Activated naive CD8-positive, alpha-beta T cell treated with anti-CD3 and anti-CD28 coated beads for 36 hours (primary cell): Measurements from ENCODE around the gene FXYD6. TPM values are rescaled to one million over a fixed set of nuclear protein-coding genes. Genes with fewer than 3 reads are reported as not detected.

ENCODE experiments used
- DNase-seq: peaks from one replicate; pipeline ENCODE4 v3.0.0; 2021
- H3K27ac Mint-ChIP-seq: one replicate; pipeline ENCODE4 v1.8.0; 2022; ENCODE audit warnings: mild to moderate bottlenecking, moderate library complexity, mixed read lengths
- H3K27me3 Mint-ChIP-seq: one replicate; pipeline ENCODE4 v1.8.0; 2022; ENCODE audit warnings: mild to moderate bottlenecking, mixed read lengths
- H3K36me3 Mint-ChIP-seq: one replicate; pipeline ENCODE4 v1.8.0; 2021; ENCODE audit warnings: mild to moderate bottlenecking, mixed read lengths
- H3K4me1 Mint-ChIP-seq: one replicate; pipeline ENCODE4 v1.8.0; 2021; ENCODE audit warnings: mixed read lengths
- H3K4me3 Mint-ChIP-seq: one replicate; pipeline ENCODE4 v1.8.0; 2022; ENCODE audit warnings: mild to moderate bottlenecking, moderate library complexity, mixed read lengths
- H3K9me3 Mint-ChIP-seq: one replicate; pipeline ENCODE4 v1.8.0; 2022; ENCODE audit warnings: mixed read lengths
- total RNA-seq, 2 experiments: library from RNA; stranded (reverse); gene quantifications; one replicate each; pipeline ENCODE4 v1.2.3, GENCODE V29; 2021

Gene FXYD6
- total RNA-seq, 2 experiments from 2014 or later = 0.18 TPM; not detected in 1

DNA sequence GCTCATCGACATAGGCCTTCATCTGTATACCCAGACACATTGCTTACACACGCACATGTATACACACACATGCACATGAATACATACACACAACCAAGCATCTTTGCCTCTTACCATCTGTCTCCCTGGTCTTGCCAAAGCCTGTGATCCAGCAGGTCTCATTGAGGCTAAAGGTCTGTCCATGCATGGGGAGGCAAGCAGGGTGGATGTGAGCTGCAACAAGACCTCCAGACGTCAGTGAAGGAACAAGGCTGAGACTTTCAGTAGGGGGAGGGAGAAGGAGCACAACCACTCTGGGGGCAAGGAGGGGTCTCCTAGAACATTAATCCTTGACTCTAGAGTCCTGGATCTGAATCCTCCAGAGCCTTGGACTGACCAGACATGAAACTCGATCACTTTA, 29.1 kb upstream of the FXYD6 start:
- Mint-ChIP-seq H3K27me3 (no peaks in the 10 kb centered on the region), H3K9me3 (no peaks in the 10 kb centered on the region), H3K27ac (no peak overlapping the region), H3K4me3 (no peak overlapping the region), H3K4me1 (peaks cover 15% of the 10 kb centered on the region), H3K36me3 (no peaks in the 10 kb centered on the region)
- DNase-seq = no peak

DNA sequence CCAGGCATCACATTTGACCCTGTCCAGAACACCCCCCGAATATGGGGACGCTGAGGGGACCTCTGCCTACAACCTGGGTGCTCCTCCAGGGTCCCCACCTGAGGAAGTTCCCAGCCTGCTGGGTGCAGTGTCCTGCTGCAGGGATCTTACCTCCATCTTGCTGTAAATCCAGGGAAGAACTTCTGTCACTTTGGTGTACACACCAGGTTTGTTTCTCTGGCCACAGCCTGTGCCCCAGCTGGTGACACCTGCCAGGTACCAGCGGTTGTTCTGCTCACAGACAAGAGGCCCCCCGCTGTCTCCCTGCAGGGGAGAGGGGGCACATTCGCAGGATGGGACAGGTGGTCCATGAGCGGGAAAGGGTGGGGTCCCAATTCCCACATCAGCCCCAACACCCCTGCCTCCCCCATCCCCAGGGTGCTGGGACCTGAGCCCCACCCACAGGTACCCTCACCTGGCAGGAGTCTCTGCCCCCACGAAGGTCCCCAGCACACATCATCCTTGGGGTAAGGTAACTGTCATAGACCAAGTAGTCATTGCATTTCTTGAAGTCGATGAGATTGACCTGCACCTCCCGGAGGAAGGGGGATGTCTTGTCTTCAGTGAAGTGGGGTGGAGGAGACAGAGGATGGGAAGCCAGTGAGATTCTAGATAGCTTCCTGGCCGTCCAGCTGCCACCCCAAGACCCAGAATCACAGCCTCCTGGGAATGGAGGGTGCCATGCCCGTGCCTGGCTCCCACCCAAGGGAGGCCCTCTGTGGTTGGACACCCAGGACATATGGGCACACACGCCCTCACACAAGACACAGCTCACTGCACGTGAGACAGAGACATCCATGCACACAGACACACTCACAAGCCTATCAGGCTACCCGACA, 27.3 kb upstream of the FXYD6 start:
- Mint-ChIP-seq H3K36me3 (no peaks in the 10 kb centered on the region), H3K27ac (no peak overlapping the region), H3K27me3 (no peaks in the 10 kb centered on the region), H3K4me3 (no peak overlapping the region), H3K4me1 (peaks cover 17% of the 10 kb centered on the region), H3K9me3 (no peaks in the 10 kb centered on the region)
- DNase-seq = no peak

DNA sequence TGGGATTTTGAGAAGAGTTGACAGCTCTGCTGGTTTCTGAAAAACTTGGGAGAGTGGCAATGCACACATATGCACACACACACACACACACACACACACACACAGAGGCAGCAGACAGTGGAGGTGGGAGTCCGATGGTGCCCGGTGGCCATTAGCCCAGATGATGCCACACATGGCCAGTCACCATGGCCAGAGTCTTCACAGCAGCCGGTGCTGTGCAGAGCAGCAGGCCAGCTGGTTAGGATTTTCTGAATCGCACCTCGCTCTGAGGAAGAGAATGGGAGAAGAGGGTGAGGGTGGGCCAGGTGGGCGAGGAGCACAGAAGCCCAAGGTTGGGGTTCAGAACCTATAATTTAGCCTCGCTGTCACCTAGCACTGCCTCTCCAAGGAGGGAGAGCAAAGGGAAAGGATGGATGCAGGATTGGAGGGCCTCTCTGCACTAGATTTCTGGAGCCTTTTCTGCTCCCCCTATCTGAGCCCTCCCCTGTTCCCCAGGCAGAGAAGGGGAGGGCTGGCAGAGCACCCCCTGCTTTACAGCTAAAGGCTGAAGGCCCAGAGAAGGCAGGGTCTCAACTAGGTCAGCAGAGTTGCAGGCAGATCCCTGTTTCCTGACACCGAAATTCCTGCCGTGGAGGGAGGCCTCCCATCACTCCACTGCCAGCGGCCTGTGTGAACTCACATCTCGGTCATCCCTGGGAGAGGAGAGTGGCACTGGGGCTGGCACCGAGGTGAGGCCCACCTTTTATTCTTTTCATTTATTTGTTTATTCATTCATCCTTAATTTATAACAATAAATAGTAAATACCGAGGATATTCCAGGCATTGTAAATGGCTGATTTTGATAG, 25.8 kb upstream of the FXYD6 start:
- no peaks in the 10 kb centered on the region for H3K9me3 Mint-ChIP-seq
- H3K27me3 Mint-ChIP-seq = no peaks in the 10 kb centered on the region
- H3K36me3 Mint-ChIP-seq = no peaks in the 10 kb centered on the region
- no peak overlapping the region for H3K27ac Mint-ChIP-seq
- DNase-seq = no peak
- H3K4me3 Mint-ChIP-seq = no peak overlapping the region
- H3K4me1 Mint-ChIP-seq = peaks cover 7% of the 10 kb centered on the region

DNA sequence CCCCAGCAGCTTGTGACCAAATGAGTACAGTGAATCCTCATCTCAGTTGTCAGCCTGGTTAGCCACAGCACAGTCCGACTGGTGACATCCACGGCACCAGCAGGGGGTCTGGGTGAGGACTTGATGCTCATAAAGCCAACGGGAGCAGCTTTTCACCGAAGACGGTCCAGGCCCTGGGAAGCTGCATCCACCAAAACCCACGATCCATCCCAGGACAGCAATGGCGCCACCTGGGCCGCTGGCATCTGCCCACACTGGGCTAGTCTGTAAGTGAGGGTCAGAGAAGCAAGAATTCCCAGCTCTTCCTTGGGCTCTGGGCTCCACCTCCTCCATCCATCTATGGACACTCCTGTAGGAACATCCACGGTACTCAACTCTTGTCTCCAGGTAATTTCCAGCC, 25.1 kb upstream of the FXYD6 start:
- Mint-ChIP-seq H3K27me3 (no peaks in the 10 kb centered on the region), H3K4me1 (peaks cover 4% of the 10 kb centered on the region), H3K4me3 (no peak overlapping the region), H3K27ac (no peak overlapping the region), H3K9me3 (no peaks in the 10 kb centered on the region), H3K36me3 (no peaks in the 10 kb centered on the region)
- no peak for DNase-seq

DNA sequence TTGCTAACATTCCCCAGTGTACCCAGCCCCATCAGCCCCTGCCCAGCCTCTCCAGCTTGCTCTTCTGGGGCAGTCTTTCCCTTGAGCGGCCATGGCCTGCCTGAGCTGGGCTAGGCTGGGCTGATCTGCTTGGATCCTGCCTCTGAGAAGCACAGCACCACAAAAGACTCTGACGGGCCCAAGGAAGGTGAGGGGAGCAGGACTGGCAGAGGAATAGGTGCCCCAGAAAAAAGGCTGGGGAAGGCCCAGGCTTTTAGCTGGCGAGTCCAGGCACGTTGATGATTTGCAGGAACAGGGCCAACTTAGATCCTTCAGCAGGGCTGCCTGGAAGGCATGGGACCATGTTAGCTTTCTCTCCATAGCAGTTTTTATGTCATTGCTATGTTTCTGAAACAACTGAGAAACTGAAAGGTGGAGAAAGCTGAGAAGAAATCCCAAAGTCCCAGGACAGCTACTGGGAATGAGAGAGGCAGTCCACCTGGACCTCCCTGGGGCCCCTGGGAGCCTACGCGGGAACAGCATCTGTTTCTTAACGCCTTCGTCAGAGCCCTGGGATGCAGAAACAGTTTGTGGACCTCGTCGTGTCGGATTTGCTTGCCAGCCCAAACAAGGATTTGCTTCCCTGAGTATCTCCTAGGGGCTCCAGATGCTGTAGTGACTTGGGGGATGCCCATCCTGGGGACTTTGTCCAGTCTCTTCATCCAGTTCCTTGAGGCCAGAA, 24.4 kb upstream of the FXYD6 start:
- DNase-seq = no peak
- Mint-ChIP-seq H3K27ac (no peak overlapping the region), H3K36me3 (no peaks in the 10 kb centered on the region), H3K9me3 (no peaks in the 10 kb centered on the region), H3K27me3 (no peaks in the 10 kb centered on the region), H3K4me3 (no peak overlapping the region), H3K4me1 (peaks cover 4% of the 10 kb centered on the region)

DNA sequence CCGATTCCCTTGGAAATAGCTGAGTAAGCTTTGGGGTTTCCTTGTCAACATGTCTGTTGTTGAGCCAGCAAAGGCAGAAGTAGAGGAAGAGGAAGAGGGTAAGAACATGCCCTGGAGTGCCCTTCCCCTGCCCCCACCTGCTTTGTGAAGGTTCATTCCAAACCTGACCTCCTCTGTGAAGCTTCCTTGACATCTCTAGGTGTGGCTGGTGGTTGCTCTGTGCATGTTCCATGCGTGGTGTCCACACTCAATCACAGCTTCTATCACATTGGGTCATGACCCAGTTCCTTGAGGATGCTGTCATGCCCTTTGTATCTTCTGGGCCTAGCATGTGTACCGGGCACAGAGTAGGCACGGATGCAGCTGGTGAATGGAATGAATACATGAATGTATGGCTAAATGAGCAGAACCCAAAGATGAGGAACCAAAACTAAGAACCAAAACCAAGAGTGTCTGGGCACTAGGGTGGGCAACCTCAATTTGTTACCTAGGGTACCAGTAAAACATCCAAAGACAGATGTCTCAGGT, 23.7 kb upstream of the FXYD6 start:
- H3K27ac Mint-ChIP-seq = no peak overlapping the region
- no peaks in the 10 kb centered on the region for H3K9me3 Mint-ChIP-seq
- H3K36me3 Mint-ChIP-seq = no peaks in the 10 kb centered on the region
- H3K27me3 Mint-ChIP-seq = no peaks in the 10 kb centered on the region
- peaks cover 4% of the 10 kb centered on the region for H3K4me1 Mint-ChIP-seq
- no peak for DNase-seq
- H3K4me3 Mint-ChIP-seq = no peak overlapping the region

DNA sequence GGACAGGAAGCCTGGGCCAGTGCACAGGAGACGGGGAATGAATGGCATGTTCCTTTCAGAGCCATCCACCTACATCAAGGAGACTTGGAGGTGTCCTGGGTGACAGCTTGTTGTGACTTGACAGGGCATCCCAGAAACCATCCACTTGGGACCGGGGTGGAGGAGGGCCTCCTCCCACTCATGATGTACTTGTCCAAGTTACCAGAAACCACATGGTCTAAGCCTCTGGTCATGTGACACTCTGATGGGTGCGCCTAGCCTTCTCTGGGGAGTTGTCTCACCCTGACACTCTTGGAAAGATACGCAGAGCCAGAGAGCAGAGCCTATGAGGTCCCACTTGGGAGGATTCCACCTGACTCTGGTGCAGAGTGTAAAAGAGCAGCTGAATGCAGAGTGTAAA, 21.6 kb upstream of the FXYD6 start:
- no peak for DNase-seq

DNA sequence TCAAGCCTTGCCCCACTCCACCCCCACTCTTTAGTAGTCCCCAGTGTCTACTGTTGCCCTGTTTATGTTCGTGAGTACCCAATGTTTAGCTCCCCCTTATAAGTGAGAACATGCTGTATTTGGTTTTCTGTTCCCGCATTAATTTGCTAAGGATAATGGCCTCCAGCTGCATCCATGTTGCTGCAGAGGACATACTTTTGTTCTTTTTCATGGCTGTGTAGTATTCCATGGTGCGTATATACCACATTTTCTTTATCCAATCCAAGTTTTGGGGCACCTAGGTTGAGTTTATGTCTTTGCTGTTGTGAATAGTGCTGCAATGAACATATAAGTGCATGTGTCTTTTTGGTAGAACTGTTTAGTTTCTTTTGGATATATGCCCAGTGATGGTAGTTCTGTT, 16.2 kb upstream of the FXYD6 start:
- Mint-ChIP-seq H3K9me3 (peaks cover 11% of the 10 kb centered on the region), H3K4me1 (no peaks in the 10 kb centered on the region), H3K36me3 (no peaks in the 10 kb centered on the region), H3K27ac (no peak overlapping the region), H3K4me3 (no peak overlapping the region), H3K27me3 (no peaks in the 10 kb centered on the region)
- DNase-seq = no peak

More for the DNA sequence above, 21.6 kb upstream of the FXYD6 start:
- Mint-ChIP-seq H3K27me3 (no peaks in the 10 kb centered on the region), H3K4me1 (peaks cover 4% of the 10 kb centered on the region), H3K4me3 (no peak overlapping the region), H3K27ac (no peak overlapping the region), H3K36me3 (no peaks in the 10 kb centered on the region), H3K9me3 (peaks cover 5% of the 10 kb centered on the region)

DNA sequence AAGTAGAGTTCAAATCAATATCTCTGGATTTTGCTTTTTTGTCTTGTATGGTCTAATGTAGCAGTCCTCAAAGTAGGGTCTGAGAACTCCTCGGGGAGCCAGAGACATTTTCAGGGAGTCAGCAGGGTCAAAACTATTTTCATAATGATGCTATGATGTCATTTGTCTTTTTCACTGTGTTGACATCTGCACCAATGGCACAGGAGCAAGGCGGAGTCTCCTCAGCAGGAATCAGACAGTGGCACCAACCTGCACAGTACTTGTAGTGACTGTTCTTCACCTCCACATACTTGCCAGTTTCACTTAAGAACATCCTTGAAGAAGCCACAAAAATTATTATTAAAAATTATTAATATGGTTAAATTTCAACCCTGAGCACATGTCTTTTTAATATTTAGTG, 14.9 kb upstream of the FXYD6 start:
- Mint-ChIP-seq H3K4me1 (no peaks in the 10 kb centered on the region), H3K27ac (no peak overlapping the region), H3K27me3 (no peaks in the 10 kb centered on the region), H3K36me3 (no peaks in the 10 kb centered on the region), H3K9me3 (peaks cover 11% of the 10 kb centered on the region), H3K4me3 (no peak overlapping the region)
- DNase-seq = no peak

DNA sequence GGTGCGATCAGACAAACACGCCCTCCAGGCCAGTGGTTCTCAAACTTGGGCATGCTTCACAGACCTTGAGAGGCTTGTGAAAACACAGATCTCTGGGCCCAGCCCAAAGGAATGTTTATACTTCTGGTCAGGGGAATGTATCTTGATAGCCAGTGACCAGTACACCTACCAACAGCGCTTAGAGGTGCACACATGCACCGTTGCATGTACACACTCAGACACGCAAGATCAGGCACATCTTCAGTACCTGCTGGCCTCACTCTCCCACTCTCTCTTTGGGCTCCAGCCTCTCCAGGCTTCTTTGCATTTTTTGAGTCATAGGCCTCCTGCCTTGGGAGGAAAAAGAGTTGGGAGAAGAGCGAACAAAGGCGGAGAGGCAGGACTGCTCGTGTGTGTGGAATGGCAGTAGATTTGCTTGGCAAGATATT, 11.7 kb upstream of the FXYD6 start:
- Mint-ChIP-seq H3K27ac (no peak overlapping the region), H3K27me3 (no peaks in the 10 kb centered on the region), H3K4me3 (no peak overlapping the region), H3K4me1 (peaks cover 2% of the 10 kb centered on the region), H3K36me3 (no peaks in the 10 kb centered on the region), H3K9me3 (peaks cover 7% of the 10 kb centered on the region)
- no peak for DNase-seq

DNA sequence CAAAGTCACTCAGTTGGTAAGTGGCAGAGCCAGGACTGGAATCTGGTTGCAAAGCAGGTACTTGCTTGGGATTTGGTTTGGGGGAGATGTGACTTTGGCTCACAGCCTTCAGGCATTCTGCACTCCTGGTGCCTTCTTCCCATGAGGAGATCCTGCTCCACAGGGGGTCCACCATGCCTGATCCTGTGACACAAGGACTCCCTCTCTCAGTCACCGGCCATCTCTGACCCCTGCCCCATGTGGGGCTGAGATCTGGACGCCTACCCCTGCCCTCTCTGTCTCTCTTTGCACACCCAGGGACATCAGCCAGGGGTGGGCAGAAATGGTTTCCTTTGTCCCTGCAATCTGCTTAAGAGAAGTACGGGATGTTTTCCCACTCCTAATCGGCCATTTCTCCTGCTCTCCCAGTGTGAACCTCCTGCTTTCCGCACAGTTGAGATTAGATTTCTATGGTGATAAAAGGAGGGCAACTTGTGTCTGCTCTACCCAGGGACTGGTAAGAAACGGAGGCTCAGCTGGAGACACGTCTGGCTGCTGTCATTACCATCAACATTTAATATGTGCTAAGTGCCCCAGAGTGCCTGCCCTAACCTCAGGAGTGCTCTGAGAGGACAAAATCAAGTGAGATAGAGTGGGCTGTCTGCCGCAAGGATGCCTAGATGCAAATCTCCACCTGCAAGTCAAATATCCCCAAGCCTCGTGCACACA, 11.1 kb upstream of the FXYD6 start:
- no peaks in the 10 kb centered on the region for H3K36me3 Mint-ChIP-seq
- H3K27ac Mint-ChIP-seq = no peak overlapping the region
- peaks cover 2% of the 10 kb centered on the region for H3K4me1 Mint-ChIP-seq
- no peak for DNase-seq
- H3K4me3 Mint-ChIP-seq = no peak overlapping the region
- peaks cover under 1% of the 10 kb centered on the region for H3K27me3 Mint-ChIP-seq
- H3K9me3 Mint-ChIP-seq = peaks cover 4% of the 10 kb centered on the region

DNA sequence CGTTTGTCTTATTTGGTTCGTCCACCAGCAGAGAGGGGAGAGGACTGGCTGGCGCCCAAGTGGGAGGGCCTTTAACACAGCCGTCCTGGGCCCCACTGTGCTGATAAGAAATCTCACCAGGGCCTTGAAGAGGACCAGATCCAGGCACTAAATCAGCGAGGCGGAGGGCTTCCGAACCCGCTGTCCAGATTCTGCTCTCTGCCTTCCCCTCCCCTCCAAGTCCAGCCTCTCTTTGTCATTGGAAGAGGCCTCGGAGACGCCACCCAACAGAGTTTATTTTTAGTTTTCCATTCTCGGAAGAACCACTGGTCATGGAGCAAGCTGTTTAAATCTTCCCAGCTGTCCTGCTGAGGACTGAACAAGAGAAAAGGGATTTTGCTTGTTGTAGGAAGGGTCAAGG, 9.3 kb upstream of the FXYD6 start:
- H3K27me3 Mint-ChIP-seq = peaks cover 3% of the 10 kb centered on the region
- no peak overlapping the region for H3K4me3 Mint-ChIP-seq
- H3K4me1 Mint-ChIP-seq = peaks cover 2% of the 10 kb centered on the region
- H3K36me3 Mint-ChIP-seq = no peaks in the 10 kb centered on the region
- no peak for DNase-seq
- H3K9me3 Mint-ChIP-seq = peaks cover 4% of the 10 kb centered on the region
- no peak overlapping the region for H3K27ac Mint-ChIP-seq

DNA sequence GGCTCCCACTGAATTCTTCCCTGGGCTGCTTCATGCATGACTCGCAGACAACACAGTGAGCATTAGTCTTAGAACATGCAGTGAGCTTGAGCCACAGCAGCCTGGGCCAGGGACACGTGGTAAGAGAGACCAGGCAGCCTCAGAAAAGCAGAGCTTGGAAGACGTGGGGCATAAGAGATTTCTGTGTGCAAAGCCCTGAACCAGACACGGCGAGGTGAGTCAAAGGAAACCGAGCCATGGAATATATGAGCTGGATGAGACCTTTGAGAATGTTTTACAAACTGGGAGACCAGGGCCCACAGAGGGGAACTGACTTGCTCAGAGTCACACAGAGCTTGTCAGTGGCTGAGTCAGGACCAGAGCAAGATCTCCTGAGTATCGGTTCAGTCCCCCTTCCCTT, 8.5 kb upstream of the FXYD6 start:
- no peak overlapping the region for H3K27ac Mint-ChIP-seq
- H3K4me1 Mint-ChIP-seq = peaks cover 2% of the 10 kb centered on the region
- peaks cover 4% of the 10 kb centered on the region for H3K27me3 Mint-ChIP-seq
- H3K36me3 Mint-ChIP-seq = no peaks in the 10 kb centered on the region
- no peak for DNase-seq
- peaks cover 3% of the 10 kb centered on the region for H3K9me3 Mint-ChIP-seq
- no peak overlapping the region for H3K4me3 Mint-ChIP-seq

DNA sequence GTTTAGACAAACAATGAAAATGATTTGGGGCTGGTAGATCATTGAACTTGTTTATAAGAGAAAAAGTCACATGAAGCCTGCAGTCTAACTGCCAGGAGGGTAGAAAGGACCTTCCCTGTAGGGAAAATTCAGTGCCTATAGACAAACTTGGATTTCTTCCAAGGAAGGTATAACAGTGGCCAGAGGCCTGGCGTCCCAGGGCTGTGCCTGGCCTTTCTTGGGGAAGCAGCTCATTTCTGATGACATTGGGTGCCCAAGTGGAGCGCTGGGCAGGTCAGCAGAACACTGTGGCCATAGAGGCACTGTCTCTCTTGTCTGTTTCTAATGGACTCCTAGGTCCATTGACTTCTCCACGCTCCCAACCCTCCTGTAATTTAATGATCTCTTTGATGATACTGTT, 6.6 kb upstream of the FXYD6 start:
- no peak overlapping the region for H3K4me3 Mint-ChIP-seq
- no peaks in the 10 kb centered on the region for H3K9me3 Mint-ChIP-seq
- H3K4me1 Mint-ChIP-seq = peaks cover 2% of the 10 kb centered on the region
- DNase-seq = no peak
- H3K27me3 Mint-ChIP-seq = peaks cover 17% of the 10 kb centered on the region
- H3K27ac Mint-ChIP-seq = no peak overlapping the region
- H3K36me3 Mint-ChIP-seq = no peaks in the 10 kb centered on the region
